Measurements from ENCODE around the gene TAGAP. TPM values are rescaled to one million over a fixed set of nuclear protein-coding genes. Genes with fewer than 3 reads are reported as not detected.

TAGAP gene
- total RNA-seq, 1 experiment from 2014 or later: 0.13 TPM

DNA sequence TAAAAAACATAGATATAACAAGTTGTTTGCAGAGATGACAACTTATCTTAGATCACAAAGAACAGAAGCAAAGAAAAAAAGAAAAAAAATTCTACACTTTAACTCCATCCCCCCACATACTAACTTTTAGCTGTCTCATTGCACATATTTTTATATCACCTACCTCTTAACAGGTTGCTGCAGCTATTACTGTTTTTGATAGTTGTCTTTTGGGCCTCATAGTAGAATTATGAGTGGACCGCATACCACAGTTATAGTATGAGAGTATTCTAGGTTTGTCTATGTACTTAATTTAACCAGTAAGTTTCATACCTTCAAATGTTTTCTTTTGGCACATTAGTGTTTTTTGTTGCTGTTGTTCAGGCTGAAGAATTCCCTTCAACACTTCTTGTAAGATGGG lies 57.1 kb downstream of the TAGAP start:
- in situ Hi-C loops (cut with HindIII; ENCODE audit: low pct_unique_long_range_greater_than_20kb, low sequenced_read_pairs) (no loop called here), intact Hi-C loops (cut with micrococcal nuclease; ENCODE audit: unreplicated experiment) (no loop called here)
- Histone ChIP-seq H3K4me3 (ENCODE audit: low read depth in 2 of 2, low read length in 2 of 2) (no peak overlapping the region), H3K27me3 (ENCODE audit: control insufficient read depth, insufficient read depth, low read length) (no peaks in the 10 kb centered on the region), H3K36me3 (ENCODE audit: control insufficient read depth, insufficient read depth, low read length) (no peaks in the 10 kb centered on the region), H3K27ac (ENCODE audit: low read length) (no peak overlapping the region), H3K4me1 (ENCODE audit: control insufficient read depth, insufficient read depth, low read length) (no peaks in the 10 kb centered on the region), H3K9me3 (ENCODE audit: control insufficient read depth, insufficient read depth, low read depth, low read length) (peaks cover 6% of the 10 kb centered on the region; the same call in 1 of the 2 replicates)
- POLR2A ChIA-PET: interaction anchor here (0.6 kb wide), 1 partner anchor 11 kb away, joined by 3 read pairs; no protein-coding TSS in a partner anchor
- DNase-seq (ENCODE audit: low read depth, low spot score): no peak
- ATAC-seq: no peak
- TF ChIP-seq, protein P1, sequence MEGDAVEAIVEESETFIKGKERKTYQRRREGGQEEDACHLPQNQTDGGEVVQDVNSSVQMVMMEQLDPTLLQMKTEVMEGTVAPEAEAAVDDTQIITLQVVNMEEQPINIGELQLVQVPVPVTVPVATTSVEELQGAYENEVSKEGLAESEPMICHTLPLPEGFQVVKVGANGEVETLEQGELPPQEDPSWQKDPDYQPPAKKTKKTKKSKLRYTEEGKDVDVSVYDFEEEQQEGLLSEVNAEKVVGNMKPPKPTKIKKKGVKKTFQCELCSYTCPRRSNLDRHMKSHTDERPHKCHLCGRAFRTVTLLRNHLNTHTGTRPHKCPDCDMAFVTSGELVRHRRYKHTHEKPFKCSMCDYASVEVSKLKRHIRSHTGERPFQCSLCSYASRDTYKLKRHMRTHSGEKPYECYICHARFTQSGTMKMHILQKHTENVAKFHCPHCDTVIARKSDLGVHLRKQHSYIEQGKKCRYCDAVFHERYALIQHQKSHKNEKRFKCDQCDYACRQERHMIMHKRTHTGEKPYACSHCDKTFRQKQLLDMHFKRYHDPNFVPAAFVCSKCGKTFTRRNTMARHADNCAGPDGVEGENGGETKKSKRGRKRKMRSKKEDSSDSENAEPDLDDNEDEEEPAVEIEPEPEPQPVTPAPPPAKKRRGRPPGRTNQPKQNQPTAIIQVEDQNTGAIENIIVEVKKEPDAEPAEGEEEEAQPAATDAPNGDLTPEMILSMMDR (IDR thresholded peaks at IDR 0.05): no peak
- TF ChIP-seq TCF7L2 (IDR thresholded peaks at IDR 0.05; ENCODE audit: low read depth, low read length) (no peak), POLR2AphosphoS5 (IDR thresholded peaks at IDR 0.05; ENCODE audit: low read depth, low read length) (no peak), SIN3A (IDR thresholded peaks at IDR 0.05; ENCODE audit: borderline replicate concordance, insufficient read depth, low read depth, low read length) (no peak)
- TF ChIP-seq, protein P2, sequence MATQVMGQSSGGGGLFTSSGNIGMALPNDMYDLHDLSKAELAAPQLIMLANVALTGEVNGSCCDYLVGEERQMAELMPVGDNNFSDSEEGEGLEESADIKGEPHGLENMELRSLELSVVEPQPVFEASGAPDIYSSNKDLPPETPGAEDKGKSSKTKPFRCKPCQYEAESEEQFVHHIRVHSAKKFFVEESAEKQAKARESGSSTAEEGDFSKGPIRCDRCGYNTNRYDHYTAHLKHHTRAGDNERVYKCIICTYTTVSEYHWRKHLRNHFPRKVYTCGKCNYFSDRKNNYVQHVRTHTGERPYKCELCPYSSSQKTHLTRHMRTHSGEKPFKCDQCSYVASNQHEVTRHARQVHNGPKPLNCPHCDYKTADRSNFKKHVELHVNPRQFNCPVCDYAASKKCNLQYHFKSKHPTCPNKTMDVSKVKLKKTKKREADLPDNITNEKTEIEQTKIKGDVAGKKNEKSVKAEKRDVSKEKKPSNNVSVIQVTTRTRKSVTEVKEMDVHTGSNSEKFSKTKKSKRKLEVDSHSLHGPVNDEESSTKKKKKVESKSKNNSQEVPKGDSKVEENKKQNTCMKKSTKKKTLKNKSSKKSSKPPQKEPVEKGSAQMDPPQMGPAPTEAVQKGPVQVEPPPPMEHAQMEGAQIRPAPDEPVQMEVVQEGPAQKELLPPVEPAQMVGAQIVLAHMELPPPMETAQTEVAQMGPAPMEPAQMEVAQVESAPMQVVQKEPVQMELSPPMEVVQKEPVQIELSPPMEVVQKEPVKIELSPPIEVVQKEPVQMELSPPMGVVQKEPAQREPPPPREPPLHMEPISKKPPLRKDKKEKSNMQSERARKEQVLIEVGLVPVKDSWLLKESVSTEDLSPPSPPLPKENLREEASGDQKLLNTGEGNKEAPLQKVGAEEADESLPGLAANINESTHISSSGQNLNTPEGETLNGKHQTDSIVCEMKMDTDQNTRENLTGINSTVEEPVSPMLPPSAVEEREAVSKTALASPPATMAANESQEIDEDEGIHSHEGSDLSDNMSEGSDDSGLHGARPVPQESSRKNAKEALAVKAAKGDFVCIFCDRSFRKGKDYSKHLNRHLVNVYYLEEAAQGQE (IDR thresholded peaks at IDR 0.05; ENCODE audit: insufficient read depth in 1 of 2, low read depth in 2 of 2, low read length in 1 of 2): no peak
- BruUV-seq (replicated peaks): no TSS peak
- CTCF ChIA-PET: no interaction called here

Other genes starting within 250 kb of the TAGAP start
- 263 TPM for gene EZR, start 225.6 kb downstream of the TAGAP start, total RNA-seq (2021; ENCODE audit: unreplicated experiment)
- gene RSPH3, start 44.8 kb downstream of the TAGAP start, total RNA-seq (2021; ENCODE audit: unreplicated experiment): 8.1 TPM
- gene FNDC1, start 124.4 kb upstream of the TAGAP start, total RNA-seq (2021; ENCODE audit: unreplicated experiment): 0.23 TPM